ENCODE results near the gene MICB. TPM values are rescaled to one million over a fixed set of nuclear protein-coding genes. Genes with fewer than 3 reads are reported as not detected.

The MICB gene
- total and polyA plus RNA-seq, 9 of the 15 experiments (the other 6 are each of a cell fraction or from before 2014, with no cell fraction given): 13.3 to 34.5 (median 19.8) TPM

DNA sequence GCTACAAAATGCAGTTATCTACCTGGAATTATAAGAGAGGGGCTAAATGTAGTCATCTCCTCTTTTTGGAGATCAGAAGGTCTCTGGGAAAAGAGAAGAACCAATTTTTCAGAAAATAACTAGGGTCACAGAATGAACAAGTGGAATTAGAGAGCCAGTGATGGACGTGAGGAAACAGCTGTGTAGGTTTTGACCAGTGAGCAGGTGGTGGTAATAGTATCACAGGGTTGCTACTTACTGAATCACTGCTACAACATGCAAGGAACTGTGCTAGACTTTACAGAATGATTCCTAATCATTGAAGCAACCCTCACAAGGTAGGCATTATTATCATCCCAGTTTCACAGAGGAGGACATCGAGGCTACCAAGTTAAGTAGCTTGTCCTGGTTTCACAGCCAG lies 46.7 kb downstream of the MICB start (continued):
- TF ChIP-seq, protein P1, sequence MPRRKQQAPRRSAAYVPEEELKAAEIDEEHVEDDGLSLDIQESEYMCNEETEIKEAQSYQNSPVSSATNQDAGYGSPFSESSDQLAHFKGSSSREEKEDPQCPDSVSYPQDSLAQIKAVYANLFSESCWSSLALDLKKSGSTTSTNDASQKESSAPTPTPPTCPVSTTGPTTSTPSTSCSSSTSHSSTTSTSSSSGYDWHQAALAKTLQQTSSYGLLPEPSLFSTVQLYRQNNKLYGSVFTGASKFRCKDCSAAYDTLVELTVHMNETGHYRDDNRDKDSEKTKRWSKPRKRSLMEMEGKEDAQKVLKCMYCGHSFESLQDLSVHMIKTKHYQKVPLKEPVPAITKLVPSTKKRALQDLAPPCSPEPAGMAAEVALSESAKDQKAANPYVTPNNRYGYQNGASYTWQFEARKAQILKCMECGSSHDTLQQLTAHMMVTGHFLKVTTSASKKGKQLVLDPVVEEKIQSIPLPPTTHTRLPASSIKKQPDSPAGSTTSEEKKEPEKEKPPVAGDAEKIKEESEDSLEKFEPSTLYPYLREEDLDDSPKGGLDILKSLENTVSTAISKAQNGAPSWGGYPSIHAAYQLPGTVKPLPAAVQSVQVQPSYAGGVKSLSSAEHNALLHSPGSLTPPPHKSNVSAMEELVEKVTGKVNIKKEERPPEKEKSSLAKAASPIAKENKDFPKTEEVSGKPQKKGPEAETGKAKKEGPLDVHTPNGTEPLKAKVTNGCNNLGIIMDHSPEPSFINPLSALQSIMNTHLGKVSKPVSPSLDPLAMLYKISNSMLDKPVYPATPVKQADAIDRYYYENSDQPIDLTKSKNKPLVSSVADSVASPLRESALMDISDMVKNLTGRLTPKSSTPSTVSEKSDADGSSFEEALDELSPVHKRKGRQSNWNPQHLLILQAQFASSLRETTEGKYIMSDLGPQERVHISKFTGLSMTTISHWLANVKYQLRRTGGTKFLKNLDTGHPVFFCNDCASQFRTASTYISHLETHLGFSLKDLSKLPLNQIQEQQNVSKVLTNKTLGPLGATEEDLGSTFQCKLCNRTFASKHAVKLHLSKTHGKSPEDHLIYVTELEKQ (CRISPR knock-in tag; IDR thresholded peaks at IDR 0.05): no peak
- no peak for TF ChIP-seq ZNF707 (CRISPR knock-in tag; conservative IDR thresholded peaks at IDR 0.05)
- TF ChIP-seq SMAD3 (CRISPR knock-in tag; conservative IDR thresholded peaks at IDR 0.05): no peak
- no peak for TF ChIP-seq PHB2 (IDR thresholded peaks at IDR 0.05; ENCODE audit: low read depth)
- no peak for TF ChIP-seq DMBX1 (CRISPR knock-in tag; IDR thresholded peaks at IDR 0.05; ENCODE audit: borderline replicate concordance)
- TF ChIP-seq ELF1 (tag; IDR thresholded peaks at IDR 0.05): no peak
- no peak for TF ChIP-seq PHF20 (IDR thresholded peaks at IDR 0.05; ENCODE audit: partially characterized antibody)
- TF ChIP-seq ZBTB8A (IDR thresholded peaks at IDR 0.05; ENCODE audit: partially characterized antibody): no peak
- TF ChIP-seq NR3C1 (CRISPR knock-in tag; IDR thresholded peaks at IDR 0.05): no peak
- no peak for TF ChIP-seq RBM14 (IDR thresholded peaks at IDR 0.05; ENCODE audit: borderline replicate concordance, insufficient read depth, low read depth, low read length)
- TF ChIP-seq, protein P2, sequence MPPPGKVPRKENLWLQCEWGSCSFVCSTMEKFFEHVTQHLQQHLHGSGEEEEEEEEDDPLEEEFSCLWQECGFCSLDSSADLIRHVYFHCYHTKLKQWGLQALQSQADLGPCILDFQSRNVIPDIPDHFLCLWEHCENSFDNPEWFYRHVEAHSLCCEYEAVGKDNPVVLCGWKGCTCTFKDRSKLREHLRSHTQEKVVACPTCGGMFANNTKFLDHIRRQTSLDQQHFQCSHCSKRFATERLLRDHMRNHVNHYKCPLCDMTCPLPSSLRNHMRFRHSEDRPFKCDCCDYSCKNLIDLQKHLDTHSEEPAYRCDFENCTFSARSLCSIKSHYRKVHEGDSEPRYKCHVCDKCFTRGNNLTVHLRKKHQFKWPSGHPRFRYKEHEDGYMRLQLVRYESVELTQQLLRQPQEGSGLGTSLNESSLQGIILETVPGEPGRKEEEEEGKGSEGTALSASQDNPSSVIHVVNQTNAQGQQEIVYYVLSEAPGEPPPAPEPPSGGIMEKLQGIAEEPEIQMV (tag; conservative IDR thresholded peaks at IDR 0.05; ENCODE audit: low read depth): no peak
- TF ChIP-seq, protein P3, sequence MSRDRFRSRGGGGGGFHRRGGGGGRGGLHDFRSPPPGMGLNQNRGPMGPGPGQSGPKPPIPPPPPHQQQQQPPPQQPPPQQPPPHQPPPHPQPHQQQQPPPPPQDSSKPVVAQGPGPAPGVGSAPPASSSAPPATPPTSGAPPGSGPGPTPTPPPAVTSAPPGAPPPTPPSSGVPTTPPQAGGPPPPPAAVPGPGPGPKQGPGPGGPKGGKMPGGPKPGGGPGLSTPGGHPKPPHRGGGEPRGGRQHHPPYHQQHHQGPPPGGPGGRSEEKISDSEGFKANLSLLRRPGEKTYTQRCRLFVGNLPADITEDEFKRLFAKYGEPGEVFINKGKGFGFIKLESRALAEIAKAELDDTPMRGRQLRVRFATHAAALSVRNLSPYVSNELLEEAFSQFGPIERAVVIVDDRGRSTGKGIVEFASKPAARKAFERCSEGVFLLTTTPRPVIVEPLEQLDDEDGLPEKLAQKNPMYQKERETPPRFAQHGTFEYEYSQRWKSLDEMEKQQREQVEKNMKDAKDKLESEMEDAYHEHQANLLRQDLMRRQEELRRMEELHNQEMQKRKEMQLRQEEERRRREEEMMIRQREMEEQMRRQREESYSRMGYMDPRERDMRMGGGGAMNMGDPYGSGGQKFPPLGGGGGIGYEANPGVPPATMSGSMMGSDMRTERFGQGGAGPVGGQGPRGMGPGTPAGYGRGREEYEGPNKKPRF (IDR thresholded peaks at IDR 0.05; ENCODE audit: low read depth, low read length): no peak
- TF ChIP-seq MAFF (IDR thresholded peaks at IDR 0.05; ENCODE audit: low read length): no peak
- TF ChIP-seq, protein P4, sequence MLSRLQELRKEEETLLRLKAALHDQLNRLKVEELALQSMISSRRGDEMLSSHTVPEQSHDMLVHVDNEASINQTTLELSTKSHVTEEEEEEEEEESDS (CRISPR knock-in tag; IDR thresholded peaks at IDR 0.05): no peak
- TF ChIP-seq HMG20A (CRISPR knock-in tag; conservative IDR thresholded peaks at IDR 0.05): no peak

All from K562 (cell line).